BJ (cell line): ENCODE data around the gene CDC42EP3. TPM values are rescaled to one million over a fixed set of nuclear protein-coding genes. Genes with fewer than 3 reads are reported as not detected.
A peak's percentile ranks its signal among the peaks of the same experiment; 100 is the strongest.

Experiments used
- CTCF ChIA-PET: fragments of 350-600 bp; formaldehyde crosslinking; extraction: SDS; loops from one replicate; lab custom pipeline; 2021; ENCODE audit warnings: antibody characterized with exemption, inconsistent platforms; lab: Yijun Ruan, JAX
- POLR2A ChIA-PET: fragments of 300-600 bp; sonication (Branson Sonifier 250); formaldehyde crosslinking; extraction: SDS; loops from one replicate; lab custom pipeline; 2021; ENCODE audit warnings: antibody characterized with exemption; lab: Charles Lee
- DNase-seq: peaks from one replicate; pipeline ENCODE4 v3.0.0-alpha.2; 2011; ENCODE audit warnings: low read depth
- H3K27me3 ChIP-seq: 2 replicates; pipeline ENCODE4 v1.6.0; 2011; ENCODE audit warnings: low read length; ENCODE audit not compliant: control insufficient read depth, insufficient read depth
- H3K36me3 ChIP-seq: 2 replicates; pipeline ENCODE4 v1.5.1; 2011; ENCODE audit warnings: low read length; ENCODE audit not compliant: control insufficient read depth, insufficient read depth
- H3K4me3 ChIP-seq: 2 replicates; pipeline ENCODE4 v1.5.1; 2011; ENCODE audit warnings: low read depth, mild to moderate bottlenecking, control low read depth, low read length
- polyA plus RNA-seq: library from polyadenylated mRNA; depleted of rRNA; stranded (reverse); fragments of >200 nt; gene quantifications from 2 replicates; pipeline ENCODE4 v1.2.3, GENCODE V29; 2011
- TF ChIP-seq, protein P1 (sequence below): IDR thresholded peaks from 2 replicates; pipeline ENCODE4 v1.5.1; 2011; ENCODE audit warnings: low read depth, mild to moderate bottlenecking, control low read depth, inconsistent platforms, low read length, moderate library complexity; ENCODE audit not compliant: insufficient read depth

Gene CDC42EP3
- polyA plus RNA-seq, 1 experiment = 191 TPM

DNA sequence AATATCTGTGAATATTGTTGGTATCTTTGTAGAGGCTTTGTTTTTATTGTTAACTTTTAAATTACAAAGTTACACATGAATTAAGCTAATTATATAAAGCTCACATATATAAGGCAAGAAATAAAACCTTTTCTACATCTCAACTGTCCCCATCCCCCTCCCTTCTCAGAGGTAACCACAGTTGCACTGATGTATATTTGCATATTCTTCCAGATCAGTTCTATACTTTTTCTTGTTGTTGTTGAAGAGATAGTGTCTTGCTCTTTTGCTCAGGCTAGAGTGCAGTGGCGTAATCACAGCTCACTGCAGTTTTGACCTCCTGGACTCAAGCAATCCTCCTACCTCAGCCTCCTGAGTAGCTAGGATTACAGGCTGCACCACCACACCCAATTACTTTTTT lies 36.0 kb upstream of the CDC42EP3 start:
- POLR2A ChIA-PET = no interaction called here
- H3K4me3 ChIP-seq = no peak overlapping the region
- H3K36me3 ChIP-seq = no peaks in the 10 kb centered on the region
- CTCF ChIA-PET = interaction anchor here (0.6 to 1.7 kb wide), 5 partner anchors 18 to 896 kb away, joined by 3 to 7 read pairs (median 3); no protein-coding TSS in a partner anchor
- DNase-seq = no peak
- H3K27me3 ChIP-seq = no peaks in the 10 kb centered on the region
- TF ChIP-seq, protein P1, sequence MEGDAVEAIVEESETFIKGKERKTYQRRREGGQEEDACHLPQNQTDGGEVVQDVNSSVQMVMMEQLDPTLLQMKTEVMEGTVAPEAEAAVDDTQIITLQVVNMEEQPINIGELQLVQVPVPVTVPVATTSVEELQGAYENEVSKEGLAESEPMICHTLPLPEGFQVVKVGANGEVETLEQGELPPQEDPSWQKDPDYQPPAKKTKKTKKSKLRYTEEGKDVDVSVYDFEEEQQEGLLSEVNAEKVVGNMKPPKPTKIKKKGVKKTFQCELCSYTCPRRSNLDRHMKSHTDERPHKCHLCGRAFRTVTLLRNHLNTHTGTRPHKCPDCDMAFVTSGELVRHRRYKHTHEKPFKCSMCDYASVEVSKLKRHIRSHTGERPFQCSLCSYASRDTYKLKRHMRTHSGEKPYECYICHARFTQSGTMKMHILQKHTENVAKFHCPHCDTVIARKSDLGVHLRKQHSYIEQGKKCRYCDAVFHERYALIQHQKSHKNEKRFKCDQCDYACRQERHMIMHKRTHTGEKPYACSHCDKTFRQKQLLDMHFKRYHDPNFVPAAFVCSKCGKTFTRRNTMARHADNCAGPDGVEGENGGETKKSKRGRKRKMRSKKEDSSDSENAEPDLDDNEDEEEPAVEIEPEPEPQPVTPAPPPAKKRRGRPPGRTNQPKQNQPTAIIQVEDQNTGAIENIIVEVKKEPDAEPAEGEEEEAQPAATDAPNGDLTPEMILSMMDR = no peak

DNA sequence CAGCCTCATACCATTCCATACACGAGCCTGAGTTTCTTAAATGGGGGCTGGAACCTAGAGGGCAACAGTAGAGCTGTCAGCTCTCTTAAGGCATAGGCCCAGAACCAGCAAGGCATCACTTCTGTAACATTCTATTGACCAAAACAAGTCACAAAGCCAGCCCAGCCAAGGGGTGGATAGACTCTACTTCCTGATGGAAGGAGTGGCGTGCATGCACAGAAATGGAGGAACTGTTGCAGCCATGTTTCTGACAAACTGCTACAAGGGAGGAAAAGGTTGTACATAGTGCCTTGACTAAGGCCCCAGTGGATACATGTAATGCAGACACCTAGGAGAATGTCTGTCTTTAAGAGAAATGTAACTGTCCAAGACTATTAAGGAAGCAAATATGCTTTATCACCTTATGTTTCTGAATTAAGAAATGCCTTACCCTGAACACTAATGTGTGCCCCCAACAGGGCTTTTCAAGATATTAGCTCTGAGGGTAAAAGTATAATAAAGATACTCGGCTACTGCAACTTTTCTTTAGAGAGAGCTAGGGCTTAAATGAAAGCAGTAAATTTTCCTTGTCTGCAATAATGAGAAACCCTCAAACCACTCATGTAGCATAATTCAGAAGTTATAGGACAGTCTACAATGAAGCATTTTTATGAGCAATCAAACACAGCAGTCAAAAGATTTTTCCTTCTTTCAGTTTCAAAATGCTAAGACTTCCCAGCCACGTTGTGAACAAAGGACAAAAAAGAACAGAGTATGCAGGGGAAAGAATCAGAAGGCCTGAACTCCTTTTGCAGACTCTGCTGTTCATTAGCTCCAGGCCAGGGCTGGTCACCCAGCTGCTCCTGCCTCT lies 35.1 kb upstream of the CDC42EP3 start:
- POLR2A ChIA-PET = no interaction called here
- TF ChIP-seq, protein P1 = no peak
- DNase-seq = no peak
- Histone ChIP-seq H3K36me3 (no peaks in the 10 kb centered on the region), H3K27me3 (no peaks in the 10 kb centered on the region), H3K4me3 (no peak overlapping the region)
- CTCF ChIA-PET = interaction anchor here (0.6 to 1.7 kb wide), 4 partner anchors 17 to 71 kb away, joined by 3 to 7 read pairs (median 4); no protein-coding TSS in a partner anchor

DNA sequence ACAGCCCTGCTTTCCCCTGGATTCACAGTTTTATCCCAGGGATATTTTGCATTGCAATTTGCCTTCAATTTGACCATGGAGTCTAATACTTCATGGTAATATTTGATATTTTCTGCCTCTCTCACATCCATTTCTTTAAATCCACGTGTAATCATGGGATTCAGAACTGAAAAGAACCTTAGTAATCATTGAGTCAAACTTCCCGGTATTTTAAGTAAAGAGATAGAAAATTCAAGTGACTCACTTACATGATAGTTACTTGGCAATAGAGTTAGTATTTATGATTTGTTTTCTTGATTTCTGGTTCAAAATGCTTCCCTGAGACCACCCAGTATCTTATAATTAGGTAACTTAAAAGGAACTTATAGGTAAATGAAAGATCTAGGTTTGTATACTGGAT lies 33.7 kb upstream of the CDC42EP3 start:
- POLR2A ChIA-PET = no interaction called here
- CTCF ChIA-PET = no interaction called here

DNA sequence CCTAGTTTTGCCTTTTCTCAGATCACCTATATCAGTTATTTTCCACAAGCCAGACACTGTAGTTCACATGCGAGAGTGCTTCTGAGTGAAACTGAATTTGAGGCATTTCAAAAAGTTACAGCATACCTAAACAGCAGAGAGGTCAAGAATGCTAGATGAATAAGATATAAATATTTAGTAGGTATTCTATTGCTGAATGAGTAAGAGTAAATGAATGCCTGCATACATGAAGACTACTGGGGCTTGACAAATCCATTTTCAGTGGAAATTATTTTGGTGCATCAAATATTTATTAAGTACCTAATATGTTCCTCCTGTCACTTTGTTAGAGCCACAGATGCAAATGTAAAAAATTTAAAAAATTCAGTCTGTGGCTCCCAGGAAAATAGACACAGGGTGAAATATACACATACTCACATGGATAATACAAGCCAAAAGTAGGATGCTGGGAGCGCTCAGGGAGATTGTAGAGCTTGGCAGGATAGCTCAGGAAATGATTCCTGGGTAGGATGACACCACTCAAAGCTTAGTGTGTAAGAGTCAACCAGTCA lies 27.6 kb upstream of the CDC42EP3 start:
- TF ChIP-seq, protein P1 = no peak
- ChIA-PET POLR2A (interaction anchor here (1.3 kb wide), 1 partner anchor 10 kb away, joined by 3 read pairs; no protein-coding TSS in a partner anchor), CTCF (interaction anchor here (0.7 to 1.2 kb wide), 3 partner anchors 25 to 134 kb away, joined by 3 to 4 read pairs (median 3); no protein-coding TSS in a partner anchor)
- Histone ChIP-seq H3K4me3 (no peak overlapping the region), H3K27me3 (no peaks in the 10 kb centered on the region), H3K36me3 (no peaks in the 10 kb centered on the region)
- peak; percentile 19 for DNase-seq

More for the DNA sequence above, 33.7 kb upstream of the CDC42EP3 start:
- TF ChIP-seq, protein P1 = no peak
- Histone ChIP-seq H3K4me3 (no peak overlapping the region), H3K36me3 (no peaks in the 10 kb centered on the region), H3K27me3 (no peaks in the 10 kb centered on the region)
- DNase-seq = no peak

DNA sequence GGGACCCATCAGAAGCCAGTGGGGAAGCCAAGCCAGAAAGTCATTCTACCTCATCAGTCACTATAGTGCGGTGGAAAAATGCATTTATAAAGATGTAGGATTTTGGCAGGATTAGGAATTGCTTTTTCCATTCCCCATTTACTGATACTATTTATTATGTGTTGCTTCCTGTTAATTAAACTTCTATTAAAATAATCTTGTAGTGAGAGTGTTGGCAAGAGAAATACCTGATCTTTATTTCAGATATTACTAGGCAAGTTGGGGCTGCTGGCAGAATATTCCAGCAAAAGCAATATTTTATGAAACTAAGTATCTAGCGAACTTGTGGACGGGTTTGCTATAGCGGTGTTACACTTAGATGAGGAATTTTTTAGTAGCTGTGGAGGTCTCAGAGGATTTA lies 23.9 kb upstream of the CDC42EP3 start:
- CTCF ChIA-PET = interaction anchor here (1.0 to 1.2 kb wide), 2 partner anchors 13 to 137 kb away, joined by 3 read pairs; no protein-coding TSS in a partner anchor
- no peak overlapping the region for H3K4me3 ChIP-seq
- no peaks in the 10 kb centered on the region for H3K27me3 ChIP-seq
- TF ChIP-seq, protein P1 = no peak
- no peaks in the 10 kb centered on the region for H3K36me3 ChIP-seq
- no peak for DNase-seq
- POLR2A ChIA-PET = no interaction called here
